ENCODE results near the gene JARID2.
A peak's percentile ranks its signal among the peaks of the same experiment; 100 is the strongest.

Gene JARID2

DNA sequence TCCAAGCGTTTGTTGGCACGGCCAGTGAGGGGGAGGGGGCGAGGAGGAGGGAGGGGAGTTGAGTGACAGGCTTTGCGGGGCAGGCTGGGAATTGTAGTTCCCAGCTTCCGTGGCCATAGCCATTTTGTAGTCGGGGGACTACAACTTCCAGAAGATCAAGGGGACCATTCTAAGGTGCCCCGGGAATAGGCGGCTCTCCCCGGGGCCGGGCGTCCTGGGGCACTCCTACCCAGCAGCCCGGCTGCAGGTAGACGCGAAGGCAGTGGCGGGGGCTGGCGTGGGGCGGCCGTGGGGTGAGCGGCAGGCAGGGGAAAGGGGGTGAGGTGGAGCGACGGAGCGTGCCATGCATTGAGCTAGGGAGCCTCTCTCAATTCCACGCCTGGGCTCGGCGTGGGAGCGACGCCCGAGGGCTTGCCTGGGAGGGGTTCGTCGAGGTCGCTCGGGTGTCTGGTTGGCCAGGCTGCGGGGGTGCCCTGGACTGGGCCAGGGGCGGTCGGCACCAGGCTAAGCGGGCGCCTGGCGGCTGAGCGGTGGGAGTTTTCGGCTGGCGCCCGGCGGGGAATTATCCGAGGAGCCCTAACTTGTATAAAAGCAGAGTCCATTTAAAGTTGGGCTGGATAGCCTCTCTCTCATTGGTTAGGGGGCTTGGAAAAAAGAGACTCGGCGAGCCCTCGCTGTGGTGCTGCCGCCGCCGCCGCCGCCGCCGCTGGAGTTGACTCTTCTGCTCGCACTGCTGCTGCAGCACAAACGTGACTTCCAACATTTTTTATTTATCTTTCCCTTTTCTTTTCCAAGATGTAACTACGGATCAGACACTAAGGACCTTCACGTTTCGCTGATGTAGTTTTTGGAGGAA is at the start of gene JARID2:
Gene JARID2 (plus strand): TSS at position 709 of the 856 bp plus-strand sequence. CDS start 471 bp downstream, outside the sequence.
- peak; percentile 99 for DNase-seq (ENCODE audit: low read depth)

DNA sequence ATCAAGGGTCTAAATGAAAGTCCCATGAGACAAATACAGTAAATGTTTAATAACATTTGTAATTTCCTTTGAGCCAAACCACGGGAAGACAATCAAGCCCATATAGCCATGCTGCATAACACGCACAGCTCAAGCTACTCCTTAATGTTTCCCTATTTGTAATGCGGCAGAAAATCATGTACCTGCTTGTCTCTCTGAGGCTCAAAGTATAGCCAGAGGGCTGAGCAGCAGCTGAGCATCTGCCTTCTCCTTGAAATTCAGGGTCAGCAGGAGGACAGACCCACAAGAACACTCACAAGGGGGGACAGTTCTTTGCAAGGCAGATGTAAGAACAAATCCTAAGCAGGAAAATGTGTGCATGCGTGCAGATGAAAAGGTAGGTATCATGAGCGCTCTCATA is 45.8 kb upstream of the JARID2 start:
- DNase-seq (ENCODE audit: low read depth): no peak

DNA sequence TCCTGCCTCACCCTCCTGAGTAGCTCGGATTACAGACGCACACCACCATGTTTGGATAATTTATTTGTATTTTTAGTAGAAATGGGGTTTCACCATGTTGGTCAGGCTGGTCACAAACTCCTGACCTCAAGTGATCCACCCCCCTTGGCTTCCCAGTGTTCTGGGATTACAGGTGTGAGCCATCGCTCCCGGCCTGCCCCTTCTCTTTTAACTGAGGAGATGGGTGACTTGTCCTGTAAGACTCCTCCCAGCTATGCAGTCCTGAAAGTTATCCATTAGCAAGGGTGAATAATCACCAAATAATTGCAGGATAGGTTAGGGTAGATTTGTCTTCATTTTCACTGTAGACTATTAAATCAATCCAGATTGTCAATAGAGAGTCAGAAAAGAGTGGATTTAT is 40.5 kb upstream of the JARID2 start:
- DNase-seq (ENCODE audit: low read depth): no peak

DNA sequence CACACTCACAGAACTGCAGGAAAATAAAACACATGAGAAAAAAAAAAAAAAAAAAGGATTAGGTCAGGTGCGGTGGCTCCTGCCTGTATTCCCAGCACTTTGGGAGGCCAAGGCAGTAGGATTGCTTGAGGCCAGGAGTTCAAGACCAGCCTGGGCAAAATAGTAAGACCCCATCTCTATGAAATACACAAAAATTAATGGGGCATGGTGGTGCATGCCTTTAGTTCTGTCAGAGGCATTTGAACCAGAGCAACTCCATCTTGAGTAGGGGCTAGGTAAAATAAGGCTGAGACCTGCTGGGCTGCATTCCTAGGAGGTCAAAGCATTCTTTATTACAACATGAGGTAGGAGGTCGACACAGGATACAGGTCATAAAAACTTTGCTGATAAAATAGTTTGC is 39.0 kb upstream of the JARID2 start:
- no peak for DNase-seq (ENCODE audit: low read depth)

DNA sequence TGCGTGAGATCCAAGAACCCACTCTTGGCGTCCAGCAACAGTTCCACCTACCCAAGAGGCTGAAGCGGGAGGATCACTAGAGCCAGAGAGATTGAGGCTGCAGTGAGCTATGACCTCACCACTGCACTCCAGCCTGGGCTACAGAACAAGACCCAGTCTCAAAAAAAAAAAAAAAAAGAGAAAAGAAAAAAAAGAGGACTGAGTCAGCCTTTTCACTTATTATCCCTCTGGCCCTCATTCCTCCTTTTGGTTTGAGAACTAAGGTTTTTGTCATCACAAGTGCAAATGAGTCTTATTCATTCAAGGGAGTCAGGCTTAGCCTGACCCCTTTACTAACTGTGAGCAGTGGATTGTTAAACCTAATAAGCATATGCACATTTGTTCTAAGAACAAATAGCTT is 37.9 kb upstream of the JARID2 start:
- no peak for DNase-seq (ENCODE audit: low read depth)

DNA sequence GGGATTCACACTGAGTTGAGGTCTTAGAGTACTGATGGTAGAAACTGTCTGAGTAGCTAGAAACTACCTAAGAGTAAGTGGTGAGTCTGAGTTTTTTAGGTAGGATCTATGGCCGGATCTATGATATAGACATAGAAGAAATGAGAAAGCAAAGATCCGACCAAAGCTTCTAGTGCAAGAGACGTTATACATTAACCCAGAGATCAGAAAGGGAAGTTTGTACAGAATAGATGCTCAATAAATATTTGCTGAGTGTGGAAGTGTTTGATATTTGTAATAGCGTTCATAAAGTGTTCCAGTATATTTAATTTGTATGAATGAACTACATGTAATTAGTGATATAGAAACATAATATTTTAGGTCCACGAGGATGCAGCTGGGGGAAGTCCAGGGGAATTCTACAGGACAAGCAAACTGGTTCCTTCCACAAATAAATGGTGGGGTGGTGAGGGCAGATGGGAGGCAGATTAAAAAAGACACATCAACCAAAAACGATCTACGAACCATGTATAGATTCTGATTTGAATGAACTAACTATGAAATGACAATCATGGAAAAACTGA is 31.9 kb upstream of the JARID2 start:
- DNase-seq (ENCODE audit: low read depth): no peak

DNA sequence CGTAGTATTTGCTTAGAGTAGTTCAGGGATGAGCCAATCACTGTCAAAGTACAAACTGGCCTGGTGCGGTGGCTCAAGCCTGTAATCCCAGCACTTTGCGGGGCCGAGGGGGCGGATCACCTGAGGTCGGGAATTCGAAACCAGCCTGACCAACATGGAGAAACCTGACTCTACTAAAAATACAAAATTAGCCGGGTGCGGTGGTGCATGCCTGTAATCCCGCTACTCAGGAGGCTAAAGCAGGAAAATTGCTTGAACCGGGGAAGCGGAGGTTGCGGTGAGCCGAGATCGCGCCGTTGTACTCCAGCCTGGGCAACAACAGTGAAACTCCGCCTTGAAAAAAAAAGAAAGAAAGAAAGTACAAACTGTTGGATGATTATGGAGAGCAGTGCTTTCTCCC is 27.5 kb upstream of the JARID2 start:
- DNase-seq (ENCODE audit: low read depth): no peak

DNA sequence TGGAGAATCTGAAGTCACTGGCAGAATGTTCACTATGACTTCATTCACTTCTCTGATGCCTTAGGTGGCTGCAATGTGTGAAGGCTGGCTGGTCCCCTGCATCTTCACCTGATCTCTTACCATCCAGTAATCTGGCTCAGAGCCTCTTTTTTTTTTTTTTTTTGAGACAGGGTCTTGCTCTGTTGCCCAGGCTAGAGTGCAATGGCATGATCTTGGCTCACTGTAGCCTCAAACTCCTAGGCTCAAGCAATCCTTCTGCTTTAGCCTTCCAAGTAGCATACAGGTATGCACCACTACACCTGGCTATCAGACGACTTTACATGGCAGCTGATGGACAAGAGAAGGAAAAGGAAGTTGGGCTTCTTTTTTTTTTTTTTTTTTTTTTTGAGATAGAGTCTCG is 25.8 kb upstream of the JARID2 start:
- DNase-seq (ENCODE audit: low read depth): no peak

DNA sequence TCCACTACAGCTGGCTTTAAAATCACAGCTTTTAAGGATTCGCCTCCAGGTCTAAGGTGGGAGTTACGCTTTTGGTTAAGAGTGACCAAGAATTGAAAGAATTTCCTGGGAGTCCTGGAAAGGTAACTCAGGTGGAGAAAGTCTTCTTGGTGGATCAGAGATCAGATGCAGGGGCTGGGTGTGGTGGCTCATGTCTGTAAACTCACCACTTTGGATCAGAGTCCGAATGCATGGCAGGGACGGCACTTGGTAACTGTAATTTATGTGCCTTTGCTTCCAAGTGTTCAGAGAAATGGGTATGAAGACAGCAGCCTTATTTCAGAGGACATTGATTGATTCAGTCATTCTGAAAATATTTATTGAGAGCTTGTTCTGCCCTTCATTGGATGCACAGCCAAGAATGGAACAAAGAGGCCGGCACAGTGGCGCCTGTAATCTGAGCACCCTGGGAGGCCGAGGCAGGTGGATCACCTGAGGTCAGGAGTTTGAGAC is 18.0 kb upstream of the JARID2 start:
- DNase-seq (ENCODE audit: low read depth): no peak

DNA sequence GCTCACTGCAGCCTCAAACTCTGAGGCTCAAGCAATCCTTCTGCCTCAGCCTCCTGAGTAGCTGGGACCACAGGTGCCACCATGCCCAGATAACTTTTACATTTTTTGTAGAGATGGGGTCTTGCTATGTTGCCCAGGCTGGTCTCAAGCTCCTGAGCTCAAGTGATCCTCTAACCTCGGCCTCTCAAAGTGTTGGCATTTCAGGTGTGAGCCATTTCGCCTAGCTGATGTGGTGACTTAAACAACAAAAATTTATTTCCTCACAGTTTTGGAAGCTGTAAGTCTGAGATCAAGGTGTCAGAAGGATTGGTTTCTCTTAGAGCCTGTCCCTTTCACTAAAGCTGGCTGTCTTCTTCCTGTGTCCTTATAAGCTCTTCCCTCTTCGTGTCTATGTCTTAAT is 15.0 kb upstream of the JARID2 start:
- no peak for DNase-seq (ENCODE audit: low read depth)

DNA sequence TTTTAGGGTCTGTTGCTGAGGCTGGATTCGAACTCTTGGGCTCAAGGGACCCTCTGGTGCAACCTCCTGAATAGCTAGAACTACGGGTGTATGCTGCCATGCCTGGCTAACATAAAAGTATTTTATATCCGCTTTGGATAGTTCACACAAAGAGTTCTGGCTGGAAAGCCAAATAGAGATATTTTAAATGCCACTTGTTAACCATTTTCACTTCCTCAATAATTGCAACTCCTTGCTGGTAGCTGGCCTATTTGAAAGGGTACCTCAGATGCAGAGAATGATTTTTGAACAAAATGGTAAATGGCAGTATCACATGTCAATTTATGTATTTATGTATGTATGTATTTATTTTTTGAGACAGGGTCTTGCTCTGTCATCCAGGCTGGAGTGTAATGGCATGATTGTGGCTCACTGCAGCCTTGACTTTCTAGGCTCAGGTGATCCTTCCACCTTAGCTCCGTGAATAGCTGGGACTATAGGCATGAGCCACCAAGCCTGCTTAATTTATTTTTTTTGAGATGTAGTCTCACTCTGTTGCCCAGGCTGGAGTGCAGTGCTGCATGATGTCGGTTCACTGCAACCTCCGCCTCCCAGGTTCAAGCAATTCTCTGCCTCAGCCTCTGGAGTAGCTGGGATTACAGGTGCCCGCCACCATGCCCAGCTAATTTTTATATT is 12.9 kb upstream of the JARID2 start:
- DNase-seq (ENCODE audit: low read depth): no peak

DNA sequence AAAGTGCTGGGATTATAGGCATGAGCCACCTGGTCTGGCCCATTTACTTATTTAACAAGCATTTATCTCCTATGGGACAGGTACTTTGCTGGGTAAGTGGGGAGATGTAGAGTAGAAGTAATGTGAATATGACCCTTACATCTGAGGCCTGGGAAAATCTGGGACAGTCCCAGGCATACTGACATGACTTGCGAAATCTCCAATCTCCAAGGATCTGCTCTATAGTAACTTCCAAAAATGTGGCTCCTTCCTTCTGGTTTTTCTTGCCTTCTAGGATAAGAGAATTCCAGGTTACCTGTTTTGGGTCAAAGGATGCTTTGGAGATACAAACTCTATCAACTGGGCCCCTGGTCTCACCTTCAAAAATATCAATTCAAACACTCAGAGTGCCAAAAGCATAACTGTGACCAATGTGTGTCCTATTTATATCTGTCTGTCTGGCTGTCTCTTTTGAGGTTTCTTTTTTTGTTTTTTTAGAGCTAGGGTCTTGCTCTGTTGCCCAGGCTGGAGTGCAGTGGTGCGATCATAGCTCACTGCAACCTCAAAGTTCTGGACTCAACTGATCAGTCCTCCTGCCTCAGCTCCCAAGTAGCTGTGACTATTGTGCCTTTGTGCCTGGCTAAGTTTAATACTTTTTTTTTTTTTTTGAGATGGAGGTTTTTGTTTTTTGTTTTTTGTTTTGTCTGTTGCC is 11.7 kb upstream of the JARID2 start:
- no peak for DNase-seq (ENCODE audit: low read depth)

DNA sequence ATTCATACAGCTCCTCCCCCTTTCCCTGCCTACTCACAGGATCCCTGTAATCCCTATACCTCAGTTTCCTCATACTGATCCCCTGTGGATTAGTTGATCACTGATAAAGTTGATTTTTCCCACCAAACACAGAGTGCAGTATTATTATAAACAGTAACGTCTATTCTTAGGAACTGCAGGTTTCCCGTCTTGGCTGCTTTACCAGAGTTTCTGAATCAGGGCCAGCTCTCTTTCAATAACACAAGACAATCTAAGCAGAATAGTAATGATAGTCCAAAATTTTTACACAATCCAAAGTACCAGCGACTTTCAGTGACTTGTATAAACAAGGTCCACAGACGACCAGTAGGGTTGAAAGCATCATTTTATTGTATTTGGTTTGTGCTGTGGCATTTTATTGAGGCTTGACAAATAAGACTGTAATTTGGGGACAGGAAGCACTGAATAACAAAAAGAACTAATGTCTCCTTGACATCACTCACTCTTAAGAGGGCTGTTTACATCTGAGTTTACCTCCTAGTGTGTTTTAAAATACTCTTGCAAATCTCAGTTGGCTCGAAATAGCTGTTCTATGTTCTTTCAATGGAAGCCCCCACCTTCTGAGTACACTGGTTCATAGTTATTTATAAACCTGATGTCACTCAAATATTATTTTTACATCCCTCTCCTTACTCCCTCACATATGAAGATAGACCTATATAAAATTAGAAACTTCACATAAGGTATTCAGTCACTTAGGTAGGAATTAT is 6.1 kb upstream of the JARID2 start:
- DNase-seq (ENCODE audit: low read depth): no peak

DNA sequence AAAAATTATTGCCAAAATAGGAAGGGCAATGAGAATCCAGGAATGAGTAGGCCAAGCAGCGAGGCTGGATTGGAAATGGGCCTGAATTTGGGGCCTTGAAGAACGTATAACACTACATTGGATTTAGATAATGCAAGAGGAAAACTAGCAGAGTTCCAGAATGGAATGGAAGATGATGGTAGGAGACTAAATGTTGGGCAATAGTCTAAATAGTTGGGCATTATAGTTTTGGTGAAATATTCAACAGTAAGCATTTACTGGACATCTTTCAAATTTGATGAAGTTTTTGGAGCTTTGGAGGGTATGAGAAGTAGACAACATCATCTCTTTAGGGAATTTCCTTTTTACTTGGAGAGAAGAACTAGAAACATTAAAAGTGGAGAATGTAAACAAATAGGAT is 3.4 kb upstream of the JARID2 start:
- no peak for DNase-seq (ENCODE audit: low read depth)

DNA sequence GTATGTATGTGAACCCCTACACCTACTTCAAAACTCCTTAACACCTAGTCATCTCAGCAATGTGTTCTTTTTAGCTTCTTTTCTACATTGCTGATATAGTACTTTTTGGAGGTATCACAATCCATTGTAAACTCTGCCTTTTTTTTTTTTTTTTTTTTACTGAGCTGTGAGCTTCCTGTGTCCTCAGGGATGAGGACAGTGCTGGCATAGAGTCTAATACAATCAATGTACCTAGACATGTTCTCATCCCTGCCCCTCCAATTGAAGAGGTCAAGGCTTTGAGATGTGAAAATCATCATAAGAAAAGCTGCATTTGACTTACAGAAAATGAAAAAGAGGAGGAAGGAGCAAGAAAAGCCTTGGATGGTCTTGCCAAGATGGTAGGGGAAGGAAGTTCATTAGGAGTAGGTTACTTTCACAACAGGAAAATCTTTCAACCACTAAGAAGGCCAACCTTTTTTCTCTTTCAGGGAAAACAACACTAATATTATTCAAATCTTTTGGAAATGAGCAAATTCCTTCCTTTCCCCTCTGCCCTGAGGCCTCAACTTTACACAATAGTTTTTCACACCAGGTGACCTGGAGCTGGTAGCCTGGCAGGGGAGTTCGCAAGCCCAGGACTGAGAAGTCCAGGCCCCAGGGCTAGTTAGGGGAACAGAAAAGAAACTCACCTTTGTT is 2.8 kb upstream of the JARID2 start:
- no peak for DNase-seq (ENCODE audit: low read depth)

DNA sequence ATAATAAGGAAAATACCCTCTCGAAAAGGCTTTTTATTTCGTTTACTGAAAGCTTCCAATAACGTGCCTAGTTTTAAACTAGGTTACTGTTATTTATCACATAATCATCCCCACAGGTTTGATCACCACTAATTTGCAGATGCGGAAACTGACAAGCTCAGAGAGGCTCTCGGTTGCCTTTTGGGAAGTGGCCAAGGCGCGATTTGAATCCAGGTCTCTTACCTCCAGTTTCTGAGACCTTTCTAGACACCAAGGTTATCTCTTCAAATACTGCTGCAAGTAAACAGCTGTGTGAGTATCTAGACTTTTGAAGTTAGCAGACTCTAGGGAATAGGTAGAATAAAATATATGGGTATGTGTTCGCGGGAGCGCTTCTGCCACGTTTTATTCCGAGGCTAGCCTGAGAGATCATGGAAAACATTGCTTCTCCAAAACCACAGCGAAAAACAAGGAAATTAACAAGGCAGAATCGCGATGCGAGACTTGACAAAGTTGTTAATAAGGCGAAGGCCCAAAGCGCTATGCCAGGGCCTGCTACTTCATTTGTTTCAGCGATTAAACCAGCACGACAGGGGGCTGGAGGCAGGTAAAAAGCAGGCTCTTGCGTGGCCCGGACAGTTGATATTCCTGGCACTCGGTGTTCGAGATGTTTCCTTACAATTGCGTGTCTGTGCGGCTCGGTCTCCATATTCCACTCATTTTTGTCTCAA is 1.8 kb upstream of the JARID2 start:
- no peak for DNase-seq (ENCODE audit: low read depth)

DNA sequence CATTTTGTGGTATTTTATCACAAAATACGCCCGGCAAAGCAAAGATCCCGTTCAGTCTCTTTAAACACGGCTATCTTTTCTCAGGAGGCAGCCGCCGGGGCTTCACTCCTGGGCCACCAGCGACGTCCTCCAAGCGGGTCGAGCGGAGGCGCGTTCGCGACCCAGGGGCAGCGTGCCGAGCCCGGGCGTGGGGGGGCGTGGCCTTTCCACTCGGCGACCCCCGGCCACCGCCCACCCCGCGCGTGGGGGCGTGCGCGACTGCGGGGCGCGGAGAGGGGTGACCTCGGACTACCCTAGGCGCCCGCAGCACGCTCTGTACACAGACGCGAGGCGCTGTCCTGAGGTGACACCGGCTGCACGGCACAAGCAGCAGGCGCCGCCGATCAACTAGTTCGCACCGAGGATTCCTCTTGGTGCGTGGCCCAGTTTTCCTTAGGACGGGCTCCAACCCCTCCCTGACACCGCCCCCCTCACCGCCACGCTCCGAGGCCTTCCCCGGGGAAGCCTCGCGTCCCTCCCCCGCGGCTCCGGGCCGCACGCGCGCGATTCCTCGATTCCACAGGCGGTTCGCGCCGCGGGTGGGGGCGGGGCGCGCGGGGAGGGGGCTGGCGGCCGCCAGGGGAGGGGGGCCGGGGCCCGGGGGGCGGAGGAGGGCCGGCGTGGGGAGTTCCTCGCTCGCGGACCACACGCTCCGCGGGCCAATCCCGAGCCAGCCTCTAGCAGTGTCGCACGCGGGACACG is 1.1 kb upstream of the JARID2 start:
- DNase-seq (ENCODE audit: low read depth): peak; percentile 75

DNA sequence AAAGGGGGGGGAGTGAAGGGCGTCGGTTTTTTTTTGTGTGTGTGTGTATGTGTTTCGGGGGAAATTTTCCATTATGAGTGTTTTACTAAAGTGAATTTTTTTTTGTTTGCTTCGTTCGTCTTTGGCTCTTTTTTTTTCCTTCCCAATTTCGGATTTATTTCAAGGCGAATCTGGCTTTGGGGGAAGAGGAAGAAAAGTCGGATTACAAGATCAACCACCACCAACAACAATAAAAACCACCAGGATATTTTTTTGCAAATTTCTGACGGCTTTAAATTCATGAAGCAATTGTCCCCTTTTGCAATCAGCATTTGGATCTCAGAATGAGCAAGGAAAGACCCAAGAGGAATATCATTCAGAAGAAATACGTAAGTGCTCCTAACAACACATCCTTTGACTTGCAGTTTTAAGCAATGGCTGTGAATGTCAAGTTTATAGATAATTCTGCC is 372 bp downstream of the JARID2 start:
- peak; percentile 45 for DNase-seq (ENCODE audit: low read depth)

DNA sequence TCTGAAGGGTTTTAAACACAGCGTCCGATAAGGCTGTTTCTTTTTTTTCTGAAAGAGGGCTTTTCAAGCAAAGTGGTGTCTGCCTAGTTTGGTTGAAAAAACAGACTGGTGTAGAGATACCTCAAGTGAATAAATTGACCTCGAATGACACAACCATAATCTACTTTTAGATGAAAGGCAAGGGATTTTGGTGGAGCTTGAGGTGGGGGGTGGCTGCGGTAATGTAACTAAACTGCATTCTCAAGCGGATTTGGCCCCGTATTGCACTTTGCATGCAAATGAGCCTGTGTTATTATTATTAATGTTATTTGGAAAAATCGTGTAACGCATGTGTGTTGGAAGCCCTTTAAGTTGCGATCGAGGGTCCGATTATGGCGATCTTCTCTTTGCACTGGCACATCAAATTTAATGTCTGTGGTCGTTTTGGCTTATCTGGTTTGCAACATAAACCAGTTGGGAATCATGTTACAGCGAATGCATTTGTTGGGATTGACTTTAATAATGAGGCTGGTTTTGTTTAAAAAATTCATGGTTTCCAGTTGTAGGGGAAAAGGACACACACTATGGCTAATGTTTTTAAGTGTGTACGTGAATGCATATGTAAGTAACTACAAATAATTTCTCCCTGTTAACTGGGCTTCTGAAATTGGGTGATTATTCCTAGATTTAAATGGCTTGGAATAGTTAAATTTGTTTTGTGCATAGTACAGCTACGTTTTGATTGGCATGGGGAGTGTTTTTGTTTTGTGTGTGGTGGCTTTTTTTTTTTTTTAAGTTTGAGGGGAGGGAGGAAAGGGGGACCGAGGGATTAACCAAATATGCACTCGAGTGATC is 1.0 kb downstream of the JARID2 start:
- DNase-seq (ENCODE audit: low read depth): no peak

Measured in fibroblast of gingiva (primary cell).